ENCODE results near the gene CMTM8. TPM values are rescaled to one million over a fixed set of nuclear protein-coding genes. Genes with fewer than 3 reads are reported as not detected.

CMTM8 gene
- total and polyA plus RNA-seq, 2 of the 8 experiments (the other 6 are each of a cell fraction or from before 2014, with no cell fraction given) = 10.5 to 22.4 TPM

DNA sequence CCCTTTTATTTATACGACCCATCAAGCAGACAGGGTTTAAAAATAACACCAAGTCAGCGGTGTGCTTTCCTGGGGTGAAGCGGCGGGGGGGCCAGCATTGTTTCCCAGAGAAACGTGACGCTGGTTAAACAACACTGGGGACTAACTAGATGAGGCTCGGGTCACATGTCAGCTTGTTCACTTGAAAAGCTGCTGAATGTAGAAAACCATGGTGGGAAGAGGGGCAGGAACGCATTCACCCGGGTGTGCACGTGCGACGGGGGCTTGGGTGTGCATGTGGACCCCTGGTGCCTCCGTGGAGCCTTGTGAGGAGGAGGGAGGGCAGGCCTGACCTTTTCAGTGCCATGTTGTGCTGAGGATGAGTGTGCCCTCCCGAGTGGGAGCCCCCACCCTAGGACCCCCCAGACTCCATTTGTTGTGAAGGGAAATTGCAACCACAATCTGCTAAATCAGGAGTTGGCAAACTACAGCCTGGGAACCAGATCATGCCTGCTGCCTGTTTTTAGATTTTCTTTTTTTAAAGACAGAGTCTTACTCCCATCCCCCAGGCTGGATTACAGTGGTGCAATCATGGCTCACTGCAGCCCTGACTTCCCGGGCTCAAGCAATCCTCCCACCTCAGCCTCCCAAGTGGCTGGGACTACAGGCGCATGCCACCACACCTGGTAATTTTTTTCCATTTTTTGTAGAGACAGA, 82.8 kb downstream of the CMTM8 start:
- Histone ChIP-seq H3K4ac (replicated peaks; ENCODE audit: insufficient read length, low read depth, low read length) (peak overlapping the region; percentile 55), H3K79me2 (ENCODE audit: control insufficient read depth in 1 of 2, insufficient read depth in 2 of 2, low read length in 2 of 2) (no peaks in the 10 kb centered on the region), H3K14ac (ENCODE audit: insufficient read length) (no peak overlapping the region), H4K5ac (ENCODE audit: insufficient read length, low read depth, low read length) (peak overlapping the region; percentile 46), H3K9me3 (ENCODE audit: insufficient read depth in 2 of 2, low read depth in 1 of 2, low read length in 1 of 2) (no peaks in the 10 kb centered on the region; a peak in 1 of 4 replicates), H2BK5ac (ENCODE audit: low read depth, low read length) (peak overlapping the region; percentile 88; the same call in 1 of the 2 replicates), H3K4me3 (ENCODE audit: extremely low read depth in 1 of 4, insufficient read depth in 2 of 4, low read depth in 3 of 4, low read length in 4 of 4) (peak overlapping the region in 1 of 4 experiments; percentile 9; a peak in 1 of 8 replicates), H3K27ac (ENCODE audit: low read depth, low read length) (peak overlapping the region; percentile 73), H2BK20ac (ENCODE audit: low read length) (peak overlapping the region; percentile 54), H2BK12ac (ENCODE audit: low read depth, low read length) (peak overlapping the region; percentile 99), H3K4me1 (replicated peaks in 1 of 4; ENCODE audit: control insufficient read depth in 3 of 4, insufficient read depth in 4 of 4, low read length in 3 of 4) (peaks cover 7 to 27% (median 23%) of the 10 kb centered on the region in 4 experiments), H4K8ac (ENCODE audit: extremely low read depth, insufficient read depth, low read length) (peak overlapping the region; percentile 95), H3K56ac (replicated peaks; ENCODE audit: insufficient read length, low read depth, low read length) (no peak overlapping the region), H3K36me3 (ENCODE audit: control insufficient read depth in 2 of 4, insufficient read depth in 4 of 4, low read length in 3 of 4) (no peaks in the 10 kb centered on the region; a peak in 1 of 8 replicates), H2BK120ac (replicated peaks; ENCODE audit: low read depth, low read length) (peak overlapping the region; percentile 80), H3K23me2 (ENCODE audit: low read depth, low read length) (no peaks in the 10 kb centered on the region), H3K27me3 (replicated peaks in 1 of 4; ENCODE audit: control insufficient read depth in 3 of 4, extremely low read depth in 1 of 4, insufficient read depth in 3 of 4, low read length in 3 of 4) (no peaks in the 10 kb centered on the region), H3K23ac (ENCODE audit: insufficient read length) (no peak overlapping the region), H3K18ac (ENCODE audit: extremely low read depth, low read length) (peak overlapping the region; percentile 79; the same call in 1 of the 2 replicates), H4K20me1 (replicated peaks in 1 of 2; ENCODE audit: control insufficient read depth in 1 of 2, insufficient read depth in 2 of 2, low read length in 2 of 2) (no peaks in the 10 kb centered on the region), H4K91ac (replicated peaks; ENCODE audit: insufficient read length, low read length) (peak overlapping the region; percentile 95), H3K79me1 (ENCODE audit: low read depth, low read length) (0 out of 2 replicates have a peak, but pooled peaks cover 6% of the 10 kb centered on the region), H2AFZ (ENCODE audit: low read length) (no peak overlapping the region), H3K4me2 (ENCODE audit: insufficient read depth in 1 of 2, low read depth in 2 of 2, low read length in 2 of 2) (peak overlapping the region; percentile 52 to 59), H3K9ac (replicated peaks in 1 of 4; ENCODE audit: extremely low read depth in 1 of 4, low read depth in 3 of 4, low read length in 3 of 4) (peak overlapping the region in 2 of 4 experiments; percentile 48 to 49; a peak in 5 of 7 replicates), H2AK5ac (ENCODE audit: low read depth, low read length) (peak overlapping the region; percentile 76), H2BK15ac (ENCODE audit: low read length) (peak overlapping the region; percentile 84)
- FAIRE-seq (peak; percentile 78), DNase-seq (ENCODE audit: low read depth in 1 of 2, low spot score in 2 of 2) (peak in 1 of 2 experiments; percentile 70)
- ChIA-PET CTCF (ENCODE audit: partially characterized antibody) (interaction anchor here (0.6 to 1.4 kb wide), 4 partner anchors 13 to 156 kb away, joined by 3 to 6 read pairs (median 4); no protein-coding TSS in a partner anchor), POLR2A (ENCODE audit: partially characterized antibody) (interaction anchor here (1.0 kb wide), 2 partner anchors 36 to 90 kb away, joined by 3 read pairs; no protein-coding TSS in a partner anchor)
- 22% methylated on average over 16 of the region's 16 CpGs; no CpG with 5 or more reads in 1 of the 2 experiments for whole genome bisulfite sequencing, 2 experiments (ENCODE audit: extremely low coverage in 1 of 2, insufficient coverage in 1 of 2, insufficient read length in 1 of 2, insufficient replicate concordance in 2 of 2, low coverage in 1 of 2, low lambda C conversion rate in 2 of 2, missing lambda C conversion rate in 1 of 2)
- TF ChIP-seq TAF1 (IDR thresholded peaks at IDR 0.05; ENCODE audit: low read depth, low read length) (no peak), SP1 (IDR thresholded peaks at IDR 0.05; ENCODE audit: low read depth, low read length) (no peak), TEAD4 (IDR thresholded peaks at IDR 0.05; ENCODE audit: low read depth, low read length) (0 out of 2 replicates have a peak, but pooled peaks have one; percentile 2), GTF2F1 (IDR thresholded peaks at IDR 0.05; ENCODE audit: borderline replicate concordance, low read depth, low read length) (no peak), CHD1 (IDR thresholded peaks at IDR 0.05; ENCODE audit: low read depth, low read length) (no peak), ZNF274 (IDR thresholded peaks at IDR 0.05; ENCODE audit: borderline replicate concordance, extremely low read depth, low read length) (no peak), MAFK (IDR thresholded peaks at IDR 0.05; ENCODE audit: low read depth, low read length) (no peak; the same call in 1 of the 2 replicates), SP4 (IDR thresholded peaks at IDR 0.05; ENCODE audit: low read length) (no peak), PHF8 (conservative IDR thresholded peaks at IDR 0.05; ENCODE audit: low read depth, low read length) (no peak), TBP (IDR thresholded peaks at IDR 0.05; ENCODE audit: low read depth, low read length) (no peak), FOSL1 (IDR thresholded peaks at IDR 0.05; ENCODE audit: insufficient read depth, low read depth, low read length) (no peak)
- TF ChIP-seq, protein P1, sequence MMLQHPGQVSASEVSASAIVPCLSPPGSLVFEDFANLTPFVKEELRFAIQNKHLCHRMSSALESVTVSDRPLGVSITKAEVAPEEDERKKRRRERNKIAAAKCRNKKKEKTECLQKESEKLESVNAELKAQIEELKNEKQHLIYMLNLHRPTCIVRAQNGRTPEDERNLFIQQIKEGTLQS (IDR thresholded peaks at IDR 0.05; ENCODE audit: insufficient read depth, low read depth, low read length) = no peak
